HG02970 (cell line): ENCODE measurements around the gene PRAMEF20.
"Not testable (repeated sequence)": the region's sequence is repeated elsewhere in the genome, so short reads cannot be mapped to it uniquely, and the experiment has no call there.

Experiments used
- ATAC-seq: cut with Tn5 transposase; IDR thresholded peaks from one replicate; pipeline ENCODE4 v1.9.1; 2021; ENCODE audit warnings: mild to moderate bottlenecking, moderate library complexity, moderate number of reproducible peaks; ENCODE audit not compliant: unreplicated experiment, low FRiP score

The PRAMEF20 gene

GRCh38 chr1:13410150-13410549, at the start of gene PRAMEF20:
Gene PRAMEF20, plus strand, starts transcription at chr1:13410450. Its CDS starts 5,905 bp downstream, at chr1:13416355.
- not testable (repeated sequence) for ATAC-seq

- ATAC-seq = not testable (repeated sequence)
These were observed 47.9 kb upstream of the PRAMEF20 start for GRCh38 chr1:13362364-13362763.

GRCh38 chr1:13364928-13365327, 45.3 kb upstream of the PRAMEF20 start:
- not testable (repeated sequence) for ATAC-seq

DNA sequence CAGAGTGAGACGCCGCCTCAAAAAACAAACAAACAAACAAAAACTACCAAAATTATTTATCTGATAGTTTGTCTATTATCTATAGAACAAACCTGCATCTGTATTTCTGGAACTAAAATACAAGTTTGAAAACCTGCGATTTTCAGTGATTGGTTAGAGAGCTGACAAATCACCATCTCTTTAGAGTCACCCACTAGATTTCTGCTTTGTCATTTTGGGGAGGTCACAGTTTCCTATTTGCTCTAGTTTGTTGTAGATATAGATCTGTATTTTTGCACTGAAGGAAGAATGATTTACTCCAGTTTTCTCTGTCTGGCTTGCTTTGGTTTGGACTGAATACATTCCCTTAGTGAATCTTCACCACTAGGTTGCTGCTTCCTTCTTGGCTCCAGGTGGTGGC, 43.7 kb upstream of the PRAMEF20 start:
- not testable (repeated sequence) for ATAC-seq

- ATAC-seq = not testable (repeated sequence)
These were observed 41.7 kb upstream of the PRAMEF20 start for GRCh38 chr1:13368544-13368943.

DNA sequence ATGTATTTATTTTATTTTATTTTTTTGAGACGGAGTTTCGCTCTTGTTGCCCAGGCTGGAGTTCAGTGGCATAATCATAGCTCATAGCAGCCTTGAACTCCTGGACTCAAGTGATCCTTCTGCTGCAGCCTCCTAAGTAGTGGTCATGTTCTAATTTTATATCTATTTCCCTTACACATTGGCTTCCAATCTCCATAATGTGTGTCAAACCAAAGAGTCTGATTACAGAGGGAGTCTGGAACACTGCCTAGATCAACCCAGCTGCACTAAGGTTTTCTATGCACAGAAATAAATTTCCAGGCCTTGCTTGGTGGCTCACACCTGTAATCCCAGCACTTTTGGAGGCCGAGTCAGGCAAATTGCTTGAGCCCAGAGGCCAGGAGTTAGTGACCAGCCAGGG, 31.3 kb upstream of the PRAMEF20 start:
- ATAC-seq = not testable (repeated sequence)

- ATAC-seq = not testable (repeated sequence)
These were observed 29.9 kb upstream of the PRAMEF20 start for GRCh38 chr1:13380380-13380779.

GRCh38 chr1:13389332-13389731, 20.9 kb upstream of the PRAMEF20 start, which contains the start of gene PRAMEF17:
Gene PRAMEF17, plus strand, starts transcription at chr1:13389632. Its CDS starts 26 bp downstream, at chr1:13389658.
- ATAC-seq = not testable (repeated sequence)

- not testable (repeated sequence) for ATAC-seq
These were observed 17.2 kb upstream of the PRAMEF20 start for GRCh38 chr1:13393004-13393403.

DNA sequence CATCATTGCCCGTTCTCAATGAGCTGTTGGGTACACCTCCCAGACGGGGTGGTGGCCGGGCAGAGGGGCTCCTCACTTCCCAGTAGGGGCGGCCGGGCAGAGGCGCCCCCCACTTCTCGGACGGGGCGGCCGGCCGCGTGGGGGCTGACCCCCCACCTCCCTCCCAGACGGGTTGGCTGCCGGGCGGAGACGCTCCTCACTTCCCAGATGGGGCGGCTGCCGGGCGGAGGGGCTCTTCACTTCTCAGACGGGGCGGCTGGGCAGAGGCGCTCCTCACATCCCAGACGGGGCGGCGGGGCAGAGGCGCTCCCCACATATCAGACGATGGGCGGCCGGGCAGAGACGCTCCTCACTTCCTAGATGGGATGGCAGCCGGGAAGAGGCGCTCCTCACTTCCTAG, 15.5 kb upstream of the PRAMEF20 start:
- ATAC-seq = not testable (repeated sequence)

- ATAC-seq = not testable (repeated sequence)
These were observed 14.9 kb upstream of the PRAMEF20 start for GRCh38 chr1:13395311-13395710.

DNA sequence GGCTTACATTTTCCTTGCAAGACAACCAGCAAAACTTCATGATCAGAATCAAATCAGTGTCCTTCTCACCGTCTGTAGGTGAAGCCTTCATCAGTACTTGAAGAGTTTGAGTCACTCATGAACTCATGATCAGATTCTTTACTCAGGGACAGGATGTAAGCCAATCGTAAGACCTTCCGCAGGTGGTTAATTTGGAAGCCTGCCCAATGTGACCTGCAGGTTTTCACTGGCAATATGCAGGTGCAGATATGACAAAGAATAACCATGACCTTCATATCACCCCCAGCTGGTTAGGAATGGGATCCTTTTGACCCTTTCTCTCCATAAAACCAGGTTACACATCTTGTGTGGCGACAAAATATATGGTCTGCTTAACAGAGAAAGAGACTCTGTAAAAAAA, 2.4 kb upstream of the PRAMEF20 start:
- ATAC-seq = no peak

DNA sequence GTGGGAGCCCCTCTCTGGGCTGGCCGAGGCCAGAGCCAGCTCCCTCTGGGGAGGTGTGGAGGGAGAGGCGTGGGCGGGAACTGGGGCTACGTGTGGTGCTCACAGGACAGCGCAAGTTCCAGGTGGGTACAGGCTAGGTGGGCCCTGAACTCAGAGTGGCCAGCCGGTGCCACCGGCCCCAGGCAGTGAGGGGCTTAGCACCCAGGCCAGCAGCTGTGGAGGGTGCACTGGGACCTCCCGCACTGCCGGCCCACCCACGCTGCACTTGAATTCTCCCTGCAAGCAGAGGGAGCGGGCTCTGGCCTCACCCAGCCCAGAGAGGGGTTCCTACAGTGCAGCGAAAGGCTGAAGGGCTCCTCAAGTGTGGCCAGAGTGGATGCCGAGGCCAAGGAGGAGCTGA, 20.2 kb downstream of the PRAMEF20 start:
- no peak for ATAC-seq

DNA sequence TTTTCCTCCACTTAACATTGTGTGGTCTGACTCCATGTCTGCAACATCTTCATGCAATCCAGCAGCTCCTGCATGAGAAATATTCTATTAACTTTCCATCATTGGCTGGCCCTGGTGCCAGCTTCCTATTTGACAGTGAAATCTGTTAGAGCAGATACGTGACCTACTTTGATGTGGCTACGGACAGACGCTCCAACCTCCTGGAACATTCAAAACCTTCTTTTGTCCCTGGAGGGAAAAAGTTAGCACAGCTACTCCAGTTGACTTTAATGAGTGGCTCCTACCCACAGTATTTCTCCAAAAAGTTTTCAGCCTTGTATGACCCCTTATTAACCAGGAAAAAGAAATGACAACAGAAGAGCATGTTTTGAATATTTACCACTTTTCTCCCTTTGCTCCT, 22.0 kb downstream of the PRAMEF20 start:
- no peak for ATAC-seq

DNA sequence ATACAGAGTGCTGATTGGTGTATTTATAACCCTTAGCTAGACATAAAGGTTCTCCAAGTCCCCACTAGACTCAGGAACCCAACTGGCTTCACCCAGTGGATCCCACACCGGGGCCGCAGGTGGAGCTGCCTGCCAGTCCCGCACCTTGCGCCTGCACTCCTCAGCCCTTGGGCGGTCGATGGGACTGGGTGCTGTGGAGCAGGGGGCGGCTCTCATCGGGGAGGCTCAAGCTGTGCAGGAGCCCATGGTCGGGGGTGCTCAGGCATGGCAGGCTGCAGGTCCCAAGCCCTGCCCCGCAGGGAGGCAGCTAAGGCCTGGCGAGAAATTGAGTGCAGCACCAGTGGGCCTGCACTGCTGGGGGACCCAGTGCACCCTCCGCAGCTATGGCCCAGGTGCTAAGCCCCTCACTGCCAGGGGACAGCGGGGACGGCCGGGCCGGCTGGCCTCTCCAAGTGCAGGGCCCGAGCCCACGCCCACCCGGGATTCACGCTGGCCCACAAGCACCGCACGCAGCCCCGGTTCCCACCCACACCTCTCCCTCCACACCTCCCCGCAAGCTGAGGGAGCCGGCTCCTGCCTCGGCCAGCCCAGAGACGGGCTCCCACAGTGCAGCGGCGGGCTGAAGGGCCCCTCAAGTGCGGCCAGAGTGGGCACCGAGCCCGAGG, 23.6 kb downstream of the PRAMEF20 start:
- not testable (repeated sequence) for ATAC-seq

GRCh38 chr1:13435458-13435857, 25.2 kb downstream of the PRAMEF20 start:
- ATAC-seq = no peak

DNA sequence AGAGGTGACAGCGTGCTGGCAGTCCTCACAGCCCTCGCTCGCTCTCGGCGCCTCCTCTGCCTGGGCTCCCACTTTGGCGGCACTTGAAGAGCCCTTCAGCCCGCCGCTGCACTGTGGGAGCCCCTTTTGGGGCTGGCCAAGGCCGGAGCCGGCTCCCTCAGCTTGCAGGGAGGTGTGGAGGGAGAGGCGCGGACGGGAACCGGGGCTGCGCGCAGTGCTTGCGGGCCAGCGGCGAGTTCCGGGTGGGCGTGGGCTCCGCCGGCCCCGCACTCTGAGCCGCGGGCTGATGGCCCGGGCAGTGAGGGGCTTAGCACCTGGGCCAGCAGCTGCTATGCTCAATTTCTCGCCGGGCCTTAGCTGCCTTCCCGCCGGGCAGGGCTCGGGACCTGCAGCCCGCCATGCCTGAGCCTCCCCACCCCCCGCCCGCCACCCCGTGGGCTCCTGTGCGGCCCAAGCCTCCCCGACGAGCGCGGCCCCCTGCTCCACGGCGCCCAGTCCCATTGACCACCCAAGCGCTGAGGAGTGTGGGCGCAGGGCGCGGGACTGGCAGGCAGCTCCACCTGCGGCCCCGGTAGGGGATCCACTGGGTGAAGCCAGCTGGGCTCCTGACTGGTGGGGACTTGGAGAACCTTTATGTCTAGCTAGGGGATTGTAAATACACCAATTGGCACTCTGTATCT, 29.0 kb downstream of the PRAMEF20 start:
- not testable (repeated sequence) for ATAC-seq

- no peak for ATAC-seq
These were observed 33.2 kb downstream of the PRAMEF20 start for GRCh38 chr1:13443335-13443979.

- ATAC-seq = no peak
These were observed 40.0 kb downstream of the PRAMEF20 start for GRCh38 chr1:13450204-13450603.

- no peak for ATAC-seq
These were observed 41.2 kb downstream of the PRAMEF20 start for GRCh38 chr1:13451399-13451965.
